Mucosa of descending colon (tissue), 3 donors: ENCODE results near the gene OBP2B. TPM values are rescaled to one million over a fixed set of nuclear protein-coding genes. Genes with fewer than 3 reads are reported as not detected.
A peak's percentile ranks its signal among the peaks of the same experiment; 100 is the strongest.

Experiments used
- ATAC-seq: fragments of 200-7000 bp; cut with Tn5 transposase; one replicate; pipeline ENCODE4 v1.9.1; 2020; ENCODE audit warnings: mild to moderate bottlenecking, moderate library complexity
- DNase-seq, 3 donors: peaks; one replicate each; pipeline ENCODE4 v3.0.0-alpha.2; 2020
- H3K36me3 ChIP-seq: fragments of 200-600 bp; one replicate; pipeline ENCODE4 v1.8.0; 2021; ENCODE audit warnings: low read depth, mild to moderate bottlenecking
- H3K4me1 ChIP-seq: fragments of 200-600 bp; one replicate; pipeline ENCODE4 v1.8.0; 2021; ENCODE audit warnings: low read depth, mild to moderate bottlenecking
- H3K4me3 ChIP-seq: fragments of 200-600 bp; one replicate; pipeline ENCODE4 v1.8.0; 2021; ENCODE audit warnings: mild to moderate bottlenecking
- H3K9me3 ChIP-seq: fragments of 200-600 bp; one replicate; pipeline ENCODE4 v1.8.0; 2021; ENCODE audit warnings: mild to moderate bottlenecking
- intact Hi-C, 2 donors: fragments of 100-400 bp; cut with DNase I in 1 of 2; cut with micrococcal nuclease in 1 of 2; formaldehyde crosslinking; loops; one replicate each; pipeline versions ENCODE4 v1.11.0 to v1.11.1; 2022; cut with DNase I, micrococcal nuclease
- total RNA-seq, 3 donors: library from RNA; stranded (reverse); fragmentation: NEBNext Ultra II Directional in 2 of 3; extraction: Animal tissue kit (Norgen Biotek cat#: 25700) in 2 of 3; gene quantifications; one replicate each; pipeline versions ENCODE4 v1.2.1 to v1.2.4, GENCODE V29; 2021 to 2023
- TF ChIP-seq, protein P1 (sequence below): fragments of 200-600 bp; IDR thresholded peaks from one replicate; pipeline ENCODE4 v1.8.0; 2022; ENCODE audit warnings: antibody characterized with exemption, mild to moderate bottlenecking
- donor health status: DM: no; HTN: no; CAD: no; lungs with moderate emphysema.
- donor health status: DM: no; HTN: no; CAD: no.
- donor health status: DM: no; HTN: yes; CAD: no.

The OBP2B gene
- total RNA-seq, 3 donors from 2014 or later: not detected

DNA sequence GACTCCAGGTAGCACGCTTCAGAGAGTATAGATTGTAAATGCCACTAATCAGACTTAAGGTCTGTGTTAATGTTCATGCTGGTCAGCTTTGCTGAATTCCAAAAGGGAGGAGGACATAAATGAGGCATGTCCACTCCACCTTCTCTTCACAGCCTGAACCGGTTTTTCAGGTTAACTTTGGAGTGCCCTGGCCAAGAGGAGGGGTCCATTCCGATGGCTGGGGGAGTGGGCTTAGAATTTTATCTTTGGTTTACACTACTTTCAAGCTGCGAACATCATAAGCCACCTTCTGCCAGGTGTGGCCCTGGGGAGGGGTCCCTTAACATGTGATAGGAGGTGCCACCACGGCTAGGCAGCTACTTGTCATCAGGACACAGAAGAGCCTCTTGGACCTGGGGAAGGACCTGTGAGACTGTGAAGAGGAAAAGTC, 41.7 kb upstream of the OBP2B start:
- peak; percentile 22 for ATAC-seq
- Histone ChIP-seq H3K9me3 (no peaks in the 10 kb centered on the region), H3K36me3 (no peaks in the 10 kb centered on the region), H3K4me1 (peaks cover 36% of the 10 kb centered on the region), H3K4me3 (no peak overlapping the region)
- DNase-seq: peak in 2 of 3 donors; percentile 57 to 61
- intact Hi-C loops: no loop called here
- TF ChIP-seq, protein P1, sequence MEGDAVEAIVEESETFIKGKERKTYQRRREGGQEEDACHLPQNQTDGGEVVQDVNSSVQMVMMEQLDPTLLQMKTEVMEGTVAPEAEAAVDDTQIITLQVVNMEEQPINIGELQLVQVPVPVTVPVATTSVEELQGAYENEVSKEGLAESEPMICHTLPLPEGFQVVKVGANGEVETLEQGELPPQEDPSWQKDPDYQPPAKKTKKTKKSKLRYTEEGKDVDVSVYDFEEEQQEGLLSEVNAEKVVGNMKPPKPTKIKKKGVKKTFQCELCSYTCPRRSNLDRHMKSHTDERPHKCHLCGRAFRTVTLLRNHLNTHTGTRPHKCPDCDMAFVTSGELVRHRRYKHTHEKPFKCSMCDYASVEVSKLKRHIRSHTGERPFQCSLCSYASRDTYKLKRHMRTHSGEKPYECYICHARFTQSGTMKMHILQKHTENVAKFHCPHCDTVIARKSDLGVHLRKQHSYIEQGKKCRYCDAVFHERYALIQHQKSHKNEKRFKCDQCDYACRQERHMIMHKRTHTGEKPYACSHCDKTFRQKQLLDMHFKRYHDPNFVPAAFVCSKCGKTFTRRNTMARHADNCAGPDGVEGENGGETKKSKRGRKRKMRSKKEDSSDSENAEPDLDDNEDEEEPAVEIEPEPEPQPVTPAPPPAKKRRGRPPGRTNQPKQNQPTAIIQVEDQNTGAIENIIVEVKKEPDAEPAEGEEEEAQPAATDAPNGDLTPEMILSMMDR: no peak

GRCh38 chr9:133249337-133249736, 40.3 kb upstream of the OBP2B start:
- ATAC-seq (no peak), DNase-seq (no peak)
- H3K4me1 ChIP-seq: peaks cover 36% of the 10 kb centered on the region
- TF ChIP-seq, protein P1: no peak
- H3K9me3 ChIP-seq: no peaks in the 10 kb centered on the region
- no peak overlapping the region for H3K4me3 ChIP-seq
- intact Hi-C loops: no loop called here
- no peaks in the 10 kb centered on the region for H3K36me3 ChIP-seq

DNA sequence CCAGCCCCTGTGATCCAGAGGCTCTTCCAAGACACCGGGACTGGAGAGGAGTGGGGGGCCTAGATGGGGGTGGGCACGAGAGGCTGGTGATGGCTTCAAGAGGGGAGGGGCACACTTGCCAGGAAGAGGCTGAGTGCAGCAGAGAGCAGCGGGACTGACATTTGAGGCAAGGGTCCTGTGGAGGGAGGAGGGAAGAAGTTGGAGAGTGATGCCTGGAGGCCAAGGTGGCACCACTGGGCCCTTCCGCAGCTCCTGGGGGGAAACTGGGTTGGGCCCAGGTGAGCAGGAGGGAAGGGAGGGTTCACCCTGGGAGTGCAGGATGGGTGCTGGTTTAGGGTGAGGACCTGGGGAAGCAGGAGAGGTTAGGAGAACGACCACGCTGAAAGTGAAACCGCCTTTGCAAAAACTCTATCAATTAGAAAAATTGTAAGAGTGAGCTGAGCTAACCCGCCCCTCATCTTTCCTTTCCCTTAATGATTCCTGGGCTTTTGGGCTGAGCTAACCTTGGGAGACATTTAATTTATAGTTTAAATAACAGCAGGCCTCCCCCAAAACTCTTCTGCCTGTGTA, 39.8 kb upstream of the OBP2B start:
- H3K9me3 ChIP-seq: no peaks in the 10 kb centered on the region
- ATAC-seq: no peak
- DNase-seq: no peak
- no peaks in the 10 kb centered on the region for H3K36me3 ChIP-seq
- intact Hi-C loops: no loop called here
- no peak overlapping the region for H3K4me3 ChIP-seq
- peaks cover 34% of the 10 kb centered on the region for H3K4me1 ChIP-seq
- TF ChIP-seq, protein P1: no peak

DNA sequence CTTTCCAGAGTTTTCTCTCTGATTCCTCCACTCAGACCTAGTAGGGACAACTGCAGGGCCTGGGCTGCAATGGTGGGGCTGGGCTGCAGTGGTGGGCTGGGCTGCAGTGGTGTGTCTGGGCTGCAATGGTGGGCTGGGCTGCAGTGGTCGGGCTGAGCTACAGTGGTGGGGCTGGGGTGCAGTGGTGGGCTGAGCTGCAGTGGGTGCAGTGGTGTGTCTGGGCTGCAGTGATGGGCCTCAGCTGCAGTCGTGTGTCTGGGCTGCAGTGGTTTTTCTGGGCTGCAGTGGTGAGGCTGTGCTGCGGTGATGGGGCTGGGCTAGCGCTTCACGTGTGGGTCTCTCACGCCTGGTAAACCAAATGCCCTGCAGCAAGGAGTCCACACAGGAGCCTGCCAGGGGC, 38.6 kb upstream of the OBP2B start:
- ATAC-seq (no peak), DNase-seq (no peak)
- intact Hi-C loops: no loop called here
- H3K4me1 ChIP-seq: peaks cover 25% of the 10 kb centered on the region
- H3K4me3 ChIP-seq: no peak overlapping the region
- no peaks in the 10 kb centered on the region for H3K9me3 ChIP-seq
- H3K36me3 ChIP-seq: no peaks in the 10 kb centered on the region
- TF ChIP-seq, protein P1: no peak

GRCh38 chr9:133246991-133247390, 37.9 kb upstream of the OBP2B start:
- TF ChIP-seq, protein P1: no peak
- no peak overlapping the region for H3K4me3 ChIP-seq
- H3K9me3 ChIP-seq: no peaks in the 10 kb centered on the region
- DNase-seq (peak in 1 of 3 donors; percentile 29), ATAC-seq (no peak)
- H3K36me3 ChIP-seq: no peaks in the 10 kb centered on the region
- intact Hi-C loops: no loop called here
- H3K4me1 ChIP-seq: peaks cover 24% of the 10 kb centered on the region

- H3K4me1 ChIP-seq: peaks cover 21% of the 10 kb centered on the region
- DNase-seq: no peak
- H3K36me3 ChIP-seq: no peaks in the 10 kb centered on the region
- no peak for ATAC-seq
- TF ChIP-seq, protein P1: no peak
- H3K9me3 ChIP-seq: no peaks in the 10 kb centered on the region
- no peak overlapping the region for H3K4me3 ChIP-seq
- intact Hi-C loops: no loop called here
Measured at GRCh38 chr9:133246562-133246961, 37.5 kb upstream of the OBP2B start.
